IPS DF 19.7 (cell line): ENCODE data around the gene NECAB3.

Experiments
- DNase-seq: peaks from one replicate; pipeline ENCODE4 v3.0.0-alpha.2; 2013; ENCODE audit warnings: low read depth, low spot score

The NECAB3 gene

DNA sequence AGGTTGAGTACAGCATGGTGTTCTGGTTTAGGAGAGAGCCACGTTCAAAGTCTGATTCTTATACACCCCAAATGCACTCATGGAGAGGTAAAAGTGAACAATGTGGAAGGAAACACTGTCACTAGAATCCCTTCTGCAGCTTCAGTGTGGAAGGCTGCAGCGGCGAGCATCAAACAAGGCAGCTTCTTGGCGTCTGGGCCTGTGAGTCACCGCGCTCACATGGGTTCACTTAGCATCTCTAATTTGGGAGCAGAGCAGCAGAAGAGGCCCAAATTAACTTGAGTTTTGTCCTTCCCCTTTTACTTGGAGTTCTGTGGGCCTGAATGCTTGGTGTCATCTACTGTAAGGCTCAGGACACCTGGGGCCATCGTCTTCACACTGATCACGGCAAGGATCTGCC, 22.9 kb upstream of the NECAB3 start:
- DNase-seq, result no peak

- DNase-seq, result no peak
These were observed 22.2 kb upstream of the NECAB3 start for GRCh38 chr20:33696448-33696847.

- DNase-seq, result no peak
These were observed 20.4 kb upstream of the NECAB3 start for GRCh38 chr20:33694639-33695012.

DNA sequence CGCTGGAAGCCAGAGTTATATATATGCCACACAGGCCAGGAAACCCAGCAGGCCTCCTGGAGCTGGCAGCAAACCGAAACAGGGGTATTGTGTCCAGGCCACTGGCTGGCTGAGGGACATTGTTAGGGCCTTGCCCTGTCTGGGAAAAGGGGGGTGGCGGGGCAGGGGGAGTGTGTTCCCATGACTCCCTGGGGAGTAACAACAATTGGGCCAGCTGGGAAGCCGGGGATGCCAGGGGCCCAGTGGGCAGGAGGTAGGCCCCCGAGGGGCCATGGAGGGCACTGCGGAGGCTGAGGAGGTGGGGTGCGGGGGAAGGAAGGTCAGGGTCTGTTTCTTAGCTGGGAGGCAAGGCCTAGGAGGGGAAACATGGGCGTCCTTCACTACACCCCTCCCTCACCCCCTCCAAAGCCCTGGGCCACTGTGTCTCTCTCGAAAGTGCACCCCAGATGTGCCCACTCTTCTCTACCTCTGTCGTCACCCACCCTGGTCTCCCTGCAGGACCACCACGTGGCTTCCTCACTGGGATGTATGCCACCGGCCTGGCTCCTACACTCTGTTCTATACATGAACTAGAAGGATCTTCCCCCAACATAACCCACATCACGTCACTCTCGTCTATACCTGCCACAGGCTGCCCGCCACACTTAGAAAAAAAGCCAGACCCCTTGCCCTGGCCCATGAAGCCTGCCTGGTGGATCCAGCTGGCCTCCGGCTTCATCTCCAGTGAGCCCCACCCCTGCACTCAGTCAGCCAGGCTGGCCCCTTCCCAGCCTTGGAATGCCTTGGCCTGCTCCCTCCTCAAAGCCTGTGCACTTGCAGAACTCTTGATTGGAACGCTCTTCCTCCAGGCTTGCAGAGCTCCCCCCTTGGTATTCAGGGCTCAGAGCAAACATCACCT, 19.8 kb upstream of the NECAB3 start:
- no peak for DNase-seq

DNA sequence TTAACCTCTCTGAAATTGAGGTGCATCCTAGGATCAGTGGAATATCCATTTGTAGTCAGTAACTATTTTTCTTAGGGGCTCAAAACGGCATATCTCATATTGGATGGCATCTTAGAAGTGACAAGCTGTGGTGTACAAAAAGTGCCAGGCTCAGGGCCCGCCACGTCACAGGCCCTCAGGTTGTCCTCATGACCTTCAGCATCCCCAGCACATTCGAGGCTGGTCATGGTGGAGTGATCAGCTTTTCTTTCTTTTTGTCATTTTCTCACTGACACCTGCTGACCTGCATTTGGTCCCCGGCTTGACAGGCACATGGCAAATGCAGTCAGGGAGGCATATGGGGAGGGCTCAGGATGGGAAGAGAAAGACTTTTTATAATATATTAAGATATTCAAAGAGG, 19.1 kb upstream of the NECAB3 start:
- DNase-seq, result no peak

DNA sequence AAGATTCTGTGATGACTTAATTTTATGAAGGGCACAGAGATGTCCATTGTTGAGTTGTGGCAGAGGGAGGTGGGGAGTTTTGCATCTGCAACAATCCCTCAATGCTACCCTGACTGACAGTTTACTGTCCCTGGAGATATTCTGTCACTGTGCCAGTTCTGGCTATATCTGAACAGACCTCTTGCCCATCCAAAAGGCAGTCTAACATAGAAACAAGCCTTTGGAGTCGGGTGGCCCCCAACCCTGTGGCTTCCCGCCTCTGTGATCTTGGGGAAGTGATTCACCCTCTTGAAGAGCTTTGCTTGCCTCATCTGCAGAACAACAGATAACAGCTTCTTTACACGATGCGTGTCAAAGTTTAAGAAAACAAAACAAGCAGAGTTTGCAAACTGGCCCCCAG, 15.7 kb upstream of the NECAB3 start:
- DNase-seq, result no peak

- DNase-seq, result no peak
These were observed 15.3 kb upstream of the NECAB3 start for GRCh38 chr20:33689493-33689892.

- no peak for DNase-seq
These were observed 14.8 kb upstream of the NECAB3 start for GRCh38 chr20:33688938-33689424.

- no peak for DNase-seq
These were observed 14.0 kb upstream of the NECAB3 start for GRCh38 chr20:33687993-33688937.

DNA sequence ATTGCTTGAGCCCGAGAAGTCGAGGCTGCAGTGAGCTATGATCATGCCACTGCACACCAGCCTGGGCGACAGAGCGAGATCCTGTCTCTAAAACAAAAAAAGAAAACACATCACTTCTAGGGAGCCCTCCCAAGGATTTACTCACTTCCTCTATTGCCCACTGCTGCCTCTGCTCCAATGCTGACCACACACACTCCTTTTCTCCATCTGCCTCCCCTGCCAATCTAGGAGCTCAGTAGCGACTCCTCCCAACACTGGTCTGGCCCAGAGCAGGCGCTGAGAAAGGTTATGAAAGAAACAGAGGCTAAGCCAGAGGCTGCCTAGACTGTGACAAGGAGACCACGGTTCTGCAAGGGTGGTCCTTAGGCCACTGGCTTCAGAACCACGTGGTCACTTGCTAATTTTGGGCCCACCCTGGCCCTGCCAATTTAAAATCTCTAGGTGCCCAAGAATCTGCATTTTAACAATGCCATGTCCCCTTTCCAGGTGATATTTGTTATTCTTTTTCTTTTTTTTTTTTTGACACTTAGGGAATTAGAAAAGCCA, 13.2 kb upstream of the NECAB3 start:
- DNase-seq, result no peak

- DNase-seq, result no peak
These were observed 12.7 kb upstream of the NECAB3 start for GRCh38 chr20:33686984-33687366.

GRCh38 chr20:33686100-33686983, 12.1 kb upstream of the NECAB3 start, which contains the start of gene E2F1:
TSS of gene E2F1 (minus strand) at chr20:33686385. CDS start at chr20:33686264, 121 bp downstream.
- DNase-seq, result no peak

DNA sequence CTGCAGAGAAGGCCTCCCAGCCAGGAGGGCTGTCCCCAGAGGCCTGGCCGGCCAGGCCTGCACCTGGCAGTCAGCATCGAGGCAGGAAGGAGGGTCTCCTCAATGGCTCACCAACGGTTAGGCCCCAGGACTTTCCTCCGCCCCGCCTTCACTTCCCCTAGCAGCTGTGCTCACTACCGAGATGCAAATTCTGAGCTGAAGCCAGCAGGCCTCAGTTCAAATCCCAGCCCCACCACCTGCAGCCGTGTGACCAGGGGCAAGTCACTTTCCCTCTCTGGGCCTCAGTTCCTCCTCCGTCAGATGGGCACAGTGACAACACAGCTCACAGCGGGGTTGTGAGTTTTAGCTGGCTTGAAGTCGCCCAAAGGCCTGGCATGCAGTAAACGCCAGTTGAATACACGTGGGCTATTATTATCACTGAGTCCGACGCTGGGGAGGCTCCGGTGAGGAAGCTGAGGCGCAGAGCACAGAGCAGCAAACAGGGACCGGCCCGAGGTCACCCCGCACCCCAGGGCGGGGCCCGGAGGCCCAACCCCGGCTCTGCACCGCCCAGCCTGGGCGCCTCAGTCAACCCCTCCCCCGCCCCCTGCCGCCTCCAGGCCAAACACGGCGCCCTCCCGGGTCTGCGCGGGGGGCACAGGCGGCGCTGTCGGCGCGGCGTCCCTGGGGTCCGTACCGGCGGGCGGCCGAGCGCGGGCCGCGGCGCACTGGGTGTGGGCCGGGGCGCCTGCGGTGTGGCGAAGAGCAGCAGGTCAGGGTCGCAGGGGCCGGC, 11.3 kb upstream of the NECAB3 start:
- DNase-seq, result no peak

GRCh38 chr20:33684533-33685327, 10.5 kb upstream of the NECAB3 start:
- DNase-seq, result no peak

DNA sequence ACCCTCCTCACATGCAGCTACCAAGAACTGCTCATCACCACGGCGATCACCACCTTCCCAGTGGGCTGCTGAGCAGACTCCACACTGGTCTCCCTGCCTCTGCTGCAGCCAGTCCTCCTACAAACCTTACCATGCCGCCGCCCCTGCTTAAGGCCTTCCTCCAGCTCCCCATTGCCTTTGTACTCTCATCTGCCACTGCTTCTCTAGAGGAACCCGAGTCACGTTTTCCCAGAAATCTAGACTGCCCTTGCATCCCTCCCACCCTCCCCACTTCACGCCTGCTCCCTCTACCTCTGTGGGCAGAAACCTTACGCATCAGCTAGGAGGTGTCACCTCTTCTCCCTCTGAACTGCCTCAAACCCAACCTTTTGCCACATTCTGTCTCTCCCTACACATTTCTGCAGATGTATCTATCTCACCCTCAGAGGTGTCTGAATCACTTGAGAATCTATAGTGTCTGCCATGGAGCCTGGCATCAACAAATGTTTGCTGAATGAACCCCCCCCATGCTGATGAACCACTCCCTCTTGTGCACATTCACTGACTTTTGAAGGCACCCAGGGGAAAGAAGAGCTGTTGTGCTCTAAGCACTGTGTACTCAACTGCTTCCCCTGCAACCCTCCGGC, 7.6 kb upstream of the NECAB3 start:
- DNase-seq, result no peak

- no peak for DNase-seq
These were observed 7.1 kb upstream of the NECAB3 start for GRCh38 chr20:33681288-33681687.

- no peak for DNase-seq
These were observed 6.5 kb upstream of the NECAB3 start for GRCh38 chr20:33680686-33681085.

GRCh38 chr20:33679758-33680485, 5.7 kb upstream of the NECAB3 start:
- no peak for DNase-seq
